Measurements from ENCODE around the gene NAA80.
A peak's percentile ranks its signal among the peaks of the same experiment; 100 is the strongest.

NAA80 gene

DNA sequence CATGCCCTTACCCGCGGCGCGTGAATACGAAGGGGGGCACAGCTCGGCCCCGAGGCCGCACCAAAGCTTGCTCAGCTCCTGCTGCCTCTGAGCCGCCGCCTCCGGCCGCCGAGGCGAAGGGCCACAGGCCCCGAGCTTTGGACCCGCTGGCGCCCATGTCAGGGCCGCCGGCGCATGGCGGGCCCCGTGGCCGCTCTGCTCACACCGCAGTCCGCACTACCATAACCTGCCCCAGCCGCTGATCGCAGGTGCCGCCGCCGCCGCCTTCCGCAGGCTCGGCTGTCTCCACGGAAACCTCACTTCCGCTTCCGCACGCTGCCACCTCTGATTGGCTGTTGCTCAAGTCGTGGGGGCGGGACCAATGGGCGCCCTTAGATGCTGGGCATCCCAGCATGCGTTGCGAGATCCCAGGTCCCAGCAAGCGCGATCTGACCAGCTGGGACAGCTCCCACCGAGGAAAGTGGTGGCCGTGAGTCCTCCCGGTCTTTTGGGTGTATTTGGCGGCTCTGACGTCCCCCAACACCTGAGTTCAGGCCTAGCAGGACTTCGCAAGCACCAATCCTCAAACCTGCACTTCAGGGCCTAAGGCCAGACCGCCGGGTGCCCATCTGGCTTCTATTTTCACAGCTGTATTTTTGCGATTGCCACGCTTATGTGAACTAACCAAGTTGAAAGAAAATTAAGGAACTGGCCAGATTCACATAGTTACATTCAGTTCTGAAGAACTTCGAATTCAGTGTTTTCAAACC lies 28.9 kb upstream of the NAA80 start, which contains the start of gene TUSC2:
TSS of gene TUSC2 (minus strand) at position 281 of the 749 bp plus-strand sequence. CDS start at position 157, 124 bp downstream.
- peak; percentile 78 for DNase-seq

DNA sequence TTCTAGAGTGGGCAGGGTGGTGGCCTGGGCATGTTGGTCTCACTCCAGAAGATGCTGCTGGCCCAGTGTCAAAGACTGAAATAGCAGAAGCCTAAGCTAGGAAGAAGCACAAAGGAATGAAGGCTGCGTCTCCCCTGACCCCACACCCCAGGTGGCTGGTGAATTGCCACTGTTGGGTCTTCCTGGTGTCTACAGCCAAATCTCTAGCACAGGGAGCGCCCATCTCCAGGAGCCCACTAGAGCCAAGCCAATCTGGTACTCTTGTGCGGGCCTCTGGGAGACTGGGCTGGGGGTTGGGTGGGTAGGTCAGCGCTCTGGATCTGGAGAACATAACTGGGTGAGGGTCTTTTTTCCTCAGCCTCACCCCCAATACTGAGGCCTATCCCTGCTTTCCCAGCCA lies 27.9 kb upstream of the NAA80 start:
- DNase-seq, result no peak

DNA sequence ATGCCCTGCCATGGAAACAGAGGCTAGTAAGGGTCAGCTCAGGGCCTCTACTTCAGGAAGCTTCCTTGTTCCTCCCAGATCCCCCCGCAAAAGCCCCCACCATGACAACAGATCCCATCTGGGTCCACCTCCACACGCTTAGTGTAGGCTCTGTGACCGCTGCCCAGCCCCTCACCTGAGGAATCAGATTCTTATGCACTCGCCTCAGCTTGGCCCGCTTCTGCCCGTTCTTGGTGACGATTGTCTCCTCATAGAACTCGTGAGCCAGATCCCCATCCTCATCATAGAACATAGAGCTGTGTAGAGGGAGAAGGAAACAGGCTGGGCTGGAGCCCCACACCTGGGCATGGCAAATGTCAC lies 27.0 kb upstream of the NAA80 start:
- DNase-seq, result no peak

DNA sequence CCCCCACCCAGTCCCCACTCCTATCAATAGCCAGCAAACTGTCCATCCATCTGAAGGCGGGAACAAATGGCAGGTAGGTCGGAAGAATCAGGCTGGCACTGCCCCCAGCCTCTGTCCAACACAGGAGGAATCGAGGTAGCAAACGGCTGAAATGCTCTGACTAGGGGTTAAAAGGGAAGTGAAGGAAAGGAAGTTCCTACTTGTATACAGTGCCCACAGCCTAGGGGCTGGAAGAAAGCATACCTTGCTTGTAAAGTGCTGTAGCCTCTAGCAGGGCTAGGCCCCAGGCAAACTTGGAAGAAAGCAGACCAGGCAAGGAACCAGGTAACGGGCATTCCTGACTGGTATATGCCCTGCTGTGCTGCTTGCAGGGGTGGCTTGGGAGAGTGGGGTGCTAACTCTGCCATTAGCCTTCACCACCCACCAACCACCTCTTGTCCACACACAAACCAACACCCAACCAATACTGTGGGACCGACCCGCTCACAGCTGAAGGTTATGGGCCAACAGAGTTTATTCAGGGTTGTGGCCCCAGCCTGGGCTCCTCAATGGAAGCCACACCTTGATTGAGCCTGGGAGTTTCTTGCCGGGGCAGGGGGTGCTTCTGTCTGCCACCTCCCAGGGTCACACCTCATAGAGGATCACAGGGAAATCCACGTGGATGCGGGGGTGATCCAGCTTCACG lies 26.4 kb upstream of the NAA80 start:
- DNase-seq, result no peak

DNA sequence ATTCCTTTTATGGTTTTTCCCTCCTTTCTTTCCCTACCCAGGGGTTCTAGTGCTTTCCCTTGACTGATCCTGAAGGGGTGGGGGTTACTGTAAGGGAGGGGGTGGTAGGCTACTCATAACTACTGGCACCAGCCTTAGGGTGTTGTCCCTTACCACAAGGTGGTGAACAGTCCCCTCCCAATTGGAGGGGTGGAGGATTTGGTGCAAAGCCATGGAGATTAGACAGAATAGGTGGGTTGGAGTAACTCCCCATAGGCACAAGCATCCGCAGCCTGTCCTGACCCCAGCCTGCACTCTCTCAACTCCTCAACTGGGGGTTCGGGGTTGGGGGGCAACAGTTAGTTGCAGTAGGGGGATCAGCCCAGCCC lies 25.9 kb upstream of the NAA80 start:
- DNase-seq, result no peak

DNA sequence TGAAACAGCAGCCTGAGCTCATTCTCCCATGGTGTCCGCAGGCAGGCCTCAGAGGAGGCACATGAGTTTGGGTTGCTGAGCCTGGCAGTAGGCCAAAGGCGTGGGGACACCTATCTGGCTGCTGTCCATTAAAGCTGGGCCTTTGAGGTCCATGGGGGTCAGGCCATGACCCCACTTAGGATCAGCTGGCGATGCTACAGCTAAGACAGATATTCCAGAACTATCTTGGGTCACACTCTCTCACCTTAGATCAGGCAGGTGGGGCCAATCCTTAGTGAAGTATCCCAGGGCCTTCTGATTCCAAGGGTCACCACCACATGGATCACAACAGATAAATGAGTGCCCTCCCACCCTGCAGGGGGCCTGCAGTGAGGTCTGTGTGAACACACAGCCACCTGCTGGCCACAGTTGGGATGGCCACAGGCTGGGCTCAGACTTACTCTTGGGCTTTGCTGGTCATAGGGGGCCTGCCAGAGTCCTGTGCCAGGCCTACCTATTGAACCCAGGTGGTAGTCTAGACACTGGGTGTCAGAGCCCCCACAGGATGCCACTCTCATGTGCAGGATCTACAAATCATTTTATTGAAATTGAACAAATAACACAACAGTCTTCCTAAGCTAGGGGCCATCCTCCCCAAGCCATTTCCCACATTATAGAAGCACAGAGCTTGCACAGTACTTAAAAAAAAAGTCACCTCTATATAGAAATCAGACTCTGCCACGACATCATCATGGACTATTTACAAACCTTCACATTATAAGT lies 25.3 kb upstream of the NAA80 start:
- DNase-seq, result no peak

DNA sequence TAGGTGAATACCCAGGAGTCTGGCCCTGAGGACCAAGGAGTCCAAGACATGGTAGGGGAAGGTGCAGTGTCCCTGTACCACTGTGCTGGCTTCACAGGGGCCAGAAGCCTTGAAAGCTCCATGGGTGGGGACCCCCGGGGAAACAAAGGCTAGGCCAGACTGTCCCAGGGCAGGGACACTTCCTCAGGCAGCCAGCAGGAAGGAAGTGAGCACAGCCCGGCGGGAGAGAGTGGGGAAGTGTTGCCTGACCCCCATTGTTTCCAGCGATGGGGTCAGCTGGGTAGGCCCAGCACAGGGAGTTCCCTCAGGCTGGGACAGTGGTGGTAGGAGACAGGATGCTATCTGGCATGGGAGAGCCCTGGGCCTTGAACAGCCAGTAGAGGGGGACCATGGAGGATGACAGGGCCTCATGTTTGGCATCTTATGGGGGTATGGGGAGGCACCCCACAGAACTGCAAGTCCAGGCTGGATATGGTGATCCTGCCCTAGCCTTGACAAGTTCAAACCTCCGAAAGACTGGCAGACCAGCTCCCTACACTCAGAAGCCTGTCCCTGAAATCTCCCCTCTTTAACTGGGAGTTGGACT lies 24.5 kb upstream of the NAA80 start:
- no peak for DNase-seq

DNA sequence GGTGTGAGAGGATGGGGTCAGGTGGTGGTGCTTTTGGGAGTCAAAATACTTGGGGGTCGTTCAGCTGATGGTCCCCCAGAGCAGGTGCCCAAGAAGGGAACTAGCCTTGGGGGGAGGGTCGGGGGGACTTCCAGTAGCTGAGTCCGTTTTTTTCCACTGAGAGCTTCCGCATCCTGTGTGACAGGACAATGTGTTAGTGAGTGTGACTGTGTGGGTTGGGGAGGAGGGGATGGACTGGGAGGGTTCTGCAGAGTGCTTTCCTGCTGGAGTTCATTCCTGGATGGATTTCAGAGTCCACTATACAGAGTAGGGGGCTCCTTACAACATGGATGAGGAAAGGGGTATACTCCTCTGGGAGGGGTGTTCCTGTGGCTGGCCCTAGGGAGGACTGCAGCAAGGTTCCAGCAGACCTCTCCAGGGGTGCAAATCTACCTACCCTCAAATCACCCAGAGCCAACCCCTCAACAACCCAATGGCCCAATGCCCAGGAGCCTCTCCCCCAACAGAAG lies 23.9 kb upstream of the NAA80 start:
- DNase-seq, result no peak

DNA sequence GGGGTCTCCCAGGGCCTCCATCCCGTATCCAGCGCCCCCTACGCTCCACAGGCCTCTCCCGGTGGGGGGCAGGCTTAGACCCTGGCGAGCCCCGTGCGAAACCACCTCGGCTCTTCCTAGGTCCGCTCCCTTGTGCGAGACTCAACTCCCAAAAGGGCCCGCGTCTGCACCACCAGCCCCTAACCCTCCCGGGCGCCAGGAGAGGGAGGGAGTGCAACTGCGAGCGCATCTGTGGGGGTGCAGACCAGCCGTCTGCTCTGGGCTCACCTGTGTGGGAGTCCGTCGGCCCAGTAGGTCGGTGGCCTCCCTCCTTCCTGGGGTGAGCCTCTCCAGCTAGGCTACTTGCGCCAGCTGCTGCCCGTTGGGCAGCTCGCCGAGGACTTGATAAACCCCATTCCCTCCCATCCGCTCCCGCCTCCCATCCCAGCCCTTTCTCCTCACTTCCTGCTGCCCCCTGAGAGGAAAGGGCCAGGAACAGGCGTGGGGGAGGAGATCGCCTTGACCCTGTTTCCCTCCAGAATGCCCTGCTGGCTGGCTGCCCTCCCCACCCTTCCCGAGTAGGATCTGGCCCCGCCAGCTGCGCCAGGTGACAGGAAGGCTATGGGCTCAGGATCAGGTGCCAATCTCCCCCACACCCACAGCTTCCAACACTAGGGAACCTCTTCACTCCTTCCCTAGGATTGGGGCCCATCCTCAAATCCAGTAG lies 23.3 kb upstream of the NAA80 start, which contains the start of gene HYAL2:
TSS of gene HYAL2 (minus strand) at position 360 of the 706 bp plus-strand sequence. CDS start 2,256 bp downstream, outside the sequence.
- DNase-seq, result no peak

DNA sequence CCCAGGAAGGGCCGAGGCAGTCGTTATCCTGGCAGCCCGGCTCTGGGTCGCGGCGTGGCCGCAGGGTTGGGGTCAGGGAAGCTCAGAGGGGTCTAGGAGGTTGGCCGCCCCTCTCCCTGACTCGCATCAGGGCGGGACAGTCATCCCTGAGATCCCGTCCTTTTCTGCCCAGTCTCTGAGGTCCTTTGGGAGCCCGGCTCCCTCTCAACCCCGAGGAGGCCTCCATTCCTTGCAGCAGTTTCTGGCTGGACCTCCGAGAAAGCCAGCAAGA lies 22.8 kb upstream of the NAA80 start:
- DNase-seq, result no peak

DNA sequence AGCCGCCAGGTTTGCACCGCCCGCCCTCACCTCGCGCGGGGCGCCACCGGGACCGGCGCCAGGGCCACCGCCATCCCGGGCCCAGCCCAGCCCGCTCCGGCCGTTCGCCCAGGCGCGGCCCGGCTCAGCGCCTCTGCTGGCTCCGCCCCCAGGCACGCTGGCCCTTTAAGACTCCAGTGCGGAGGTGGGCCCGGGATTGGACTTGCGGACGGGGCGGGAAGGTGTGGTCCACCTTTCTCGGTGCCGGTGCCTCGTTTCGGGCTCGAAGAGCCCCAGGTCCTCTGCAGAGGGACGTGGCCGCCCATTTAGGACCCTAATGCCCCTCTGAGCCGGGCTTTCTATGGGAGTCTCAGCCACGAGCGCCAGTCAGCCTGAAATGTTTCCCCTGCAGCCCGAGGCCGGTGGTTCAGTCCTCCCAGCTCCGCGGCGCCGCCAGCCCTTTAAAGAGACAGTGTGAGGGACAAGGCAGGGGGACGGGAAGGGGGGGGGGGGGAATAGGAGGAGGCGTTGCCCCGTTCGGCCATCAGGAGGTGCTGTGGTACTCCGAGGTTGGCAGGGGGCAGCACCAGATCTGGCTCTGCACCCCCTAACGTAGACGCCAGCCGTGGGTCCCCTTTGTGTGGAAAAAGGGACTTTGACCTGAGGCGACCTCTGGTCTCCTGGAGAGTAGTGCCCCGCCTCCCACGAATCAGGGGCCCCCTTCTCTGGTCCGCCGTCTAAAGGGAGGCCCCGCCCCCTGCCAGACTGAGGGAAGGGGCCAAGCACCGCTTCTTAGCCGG lies 22.3 kb upstream of the NAA80 start:
- DNase-seq, result peak; percentile 61

DNA sequence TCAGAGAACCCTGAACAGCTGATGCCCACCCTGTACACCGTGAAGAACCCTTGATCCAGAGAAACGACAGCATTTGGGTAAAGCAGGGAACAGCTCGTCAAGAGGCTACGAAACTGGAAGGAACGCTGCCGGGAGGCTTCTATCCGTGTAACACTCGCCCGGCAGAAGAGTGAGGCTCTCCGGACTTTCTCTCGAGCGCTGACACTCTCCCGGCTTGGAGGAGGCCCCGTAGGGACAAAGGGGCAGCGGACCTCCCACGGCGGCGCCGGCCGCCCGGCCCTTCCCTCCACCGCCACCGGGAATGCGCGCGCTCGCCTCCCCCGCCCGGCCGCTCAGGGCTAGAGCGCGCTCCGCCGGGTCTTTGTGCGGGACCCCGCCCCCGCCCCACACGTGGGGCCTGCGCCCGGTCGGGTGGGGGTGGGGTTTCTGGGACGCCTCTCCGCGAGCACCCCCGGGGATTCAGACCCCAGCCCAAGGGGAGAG lies 21.7 kb upstream of the NAA80 start:
- peak; percentile 61 for DNase-seq

DNA sequence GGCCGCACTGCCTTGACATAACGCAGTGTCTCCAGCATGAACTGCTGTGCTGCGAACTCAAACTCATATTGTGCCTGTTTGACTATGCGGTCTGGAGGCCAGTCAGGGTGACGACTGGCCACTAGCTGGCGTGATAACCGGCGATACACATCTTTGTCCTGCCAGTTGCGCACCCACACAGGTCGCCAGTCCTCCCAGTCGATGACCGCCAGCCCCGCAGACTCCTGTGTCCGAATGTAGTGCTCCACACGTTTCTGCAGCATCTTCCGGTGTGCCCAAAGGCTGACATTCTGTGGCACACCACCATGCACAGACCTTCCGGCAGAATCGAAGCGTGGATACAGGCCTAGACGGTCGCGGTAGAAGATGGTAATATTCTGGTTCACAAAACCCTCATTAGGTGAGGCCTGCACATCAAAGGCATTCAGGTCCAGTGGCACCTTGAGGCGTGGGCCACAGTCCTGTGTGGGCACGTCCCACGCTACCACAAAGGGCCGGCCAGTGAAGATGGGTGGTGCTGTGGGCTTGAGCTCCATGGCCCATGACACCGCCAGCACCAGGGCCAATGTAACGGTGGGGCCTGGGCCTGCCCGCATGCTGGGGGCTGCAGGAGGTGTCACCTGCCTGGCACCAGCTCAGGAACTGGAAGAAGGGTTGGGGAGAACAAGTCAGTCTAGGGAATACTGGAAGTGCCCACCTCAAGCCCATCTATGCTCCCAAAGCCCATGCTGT lies 20.9 kb upstream of the NAA80 start:
- no peak for DNase-seq

DNA sequence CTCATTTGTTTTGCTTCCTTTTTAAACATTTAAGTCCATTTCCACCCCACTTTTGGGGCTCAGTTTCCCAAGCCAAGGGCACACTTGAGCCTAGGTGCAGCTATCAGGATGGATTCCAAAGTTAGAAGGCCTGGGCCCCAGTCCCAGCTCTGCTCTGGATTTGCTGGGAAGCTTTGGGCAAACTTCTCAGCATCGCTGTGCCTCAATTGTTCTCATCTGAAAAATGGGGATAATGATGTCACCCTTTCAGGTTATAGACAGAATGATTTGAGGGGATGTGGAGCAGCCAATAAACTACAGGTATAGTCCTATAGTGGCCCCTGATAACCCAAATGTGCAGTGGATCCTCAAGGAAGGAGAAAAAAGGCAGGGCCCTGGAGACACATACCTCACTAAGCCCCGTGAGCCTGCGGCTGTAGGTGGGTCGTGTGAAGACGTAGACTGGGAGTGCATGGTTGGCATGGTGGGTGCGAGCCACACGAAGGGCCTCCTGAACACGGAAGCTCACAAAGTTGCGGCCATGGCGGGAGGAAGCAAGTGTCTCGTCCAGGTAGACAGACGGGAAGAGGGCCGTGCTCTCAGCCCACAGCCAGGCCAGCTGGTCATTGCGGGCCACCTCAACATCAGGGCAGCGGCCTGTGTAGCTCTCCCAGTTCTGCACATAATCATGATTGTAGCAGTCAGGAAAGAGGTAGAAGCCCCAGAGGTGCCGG lies 20.1 kb upstream of the NAA80 start:
- DNase-seq, result no peak

DNA sequence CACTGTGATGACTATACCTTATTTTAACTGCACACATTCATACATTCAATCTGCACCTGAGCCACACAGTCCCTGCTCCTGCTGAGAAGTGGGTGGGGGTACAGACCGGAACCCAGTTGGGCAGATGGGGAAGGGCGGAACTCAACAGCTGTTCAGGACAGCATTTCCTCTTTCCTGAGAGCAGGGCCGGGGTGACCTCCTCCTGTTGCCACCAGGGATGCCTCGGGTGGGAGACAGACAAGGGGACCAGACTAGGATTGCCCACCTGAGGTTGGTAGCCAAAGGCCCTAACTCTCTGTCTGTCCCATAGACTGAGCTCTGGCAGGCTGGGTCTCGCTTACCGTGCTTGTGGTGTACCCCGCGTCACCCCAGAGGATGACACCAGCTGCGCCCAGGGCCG lies 19.4 kb upstream of the NAA80 start:
- DNase-seq, result no peak

DNA sequence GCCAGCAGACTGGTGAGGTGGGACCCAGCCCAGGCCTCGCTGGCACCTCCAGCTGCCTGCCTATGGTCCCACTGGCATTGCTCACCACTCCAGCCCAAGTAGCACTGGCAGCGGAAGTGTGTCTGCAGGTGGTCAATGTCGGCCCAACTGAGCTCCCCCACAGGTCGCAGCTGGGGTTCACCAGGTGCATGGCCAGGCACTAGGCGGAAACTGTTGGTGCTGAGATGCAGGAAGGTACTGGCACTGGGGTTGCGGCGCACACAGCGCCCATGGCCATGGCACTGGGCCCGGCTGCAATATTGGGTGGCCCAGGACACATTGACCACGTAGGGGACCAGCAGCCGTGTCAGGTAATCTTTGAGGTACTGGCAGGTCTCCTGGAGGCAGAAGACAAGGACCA lies 19.0 kb upstream of the NAA80 start:
- DNase-seq, result no peak

DNA sequence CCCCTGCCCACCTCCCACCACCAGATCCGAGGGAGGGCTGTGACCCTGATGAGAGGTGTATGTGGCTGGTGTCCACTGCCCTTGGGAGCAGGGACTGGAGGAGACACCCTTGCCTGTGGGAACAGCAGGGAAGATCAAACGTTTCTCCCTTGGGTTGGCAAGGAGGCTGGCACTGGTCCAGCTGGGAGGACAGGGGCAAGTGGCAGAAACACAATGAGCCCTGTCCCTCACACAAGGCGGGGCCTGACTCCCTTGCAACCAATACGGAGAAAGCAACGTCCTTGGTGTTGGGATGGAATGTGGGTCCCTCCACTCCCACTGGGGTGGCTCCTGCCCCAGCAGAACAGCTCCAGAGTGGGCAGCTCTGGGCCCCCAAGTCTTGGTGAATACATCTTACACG lies 18.1 kb upstream of the NAA80 start:
- DNase-seq, result no peak

DNA sequence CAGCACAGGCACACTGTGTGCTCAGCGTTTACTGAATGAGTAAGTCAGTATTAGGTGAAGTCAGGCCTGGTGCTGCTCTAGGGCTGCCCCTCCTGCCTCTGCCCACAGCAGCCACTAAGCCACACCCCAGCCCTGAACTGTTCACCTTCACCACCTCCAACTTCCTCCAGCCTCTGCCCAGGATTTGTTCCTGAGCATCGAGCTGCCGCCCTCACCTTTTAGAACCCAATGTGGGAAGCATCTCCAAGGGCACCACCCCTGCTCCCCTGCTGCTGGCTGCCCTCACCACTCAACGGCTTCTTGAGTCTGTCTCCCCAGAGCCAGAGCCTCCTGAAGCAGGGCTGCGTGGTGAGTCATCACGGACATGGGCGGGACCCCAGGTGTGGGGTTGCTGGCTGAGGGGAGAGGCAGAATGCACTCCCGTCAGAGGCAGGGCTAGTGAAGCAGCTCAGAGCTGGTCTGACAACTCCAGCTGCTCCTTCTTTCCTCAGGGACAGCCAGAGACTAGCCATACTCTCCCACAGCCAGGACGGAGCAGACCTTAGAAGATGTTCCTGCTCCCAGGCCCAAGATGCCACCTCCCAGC lies 17.5 kb upstream of the NAA80 start:
- DNase-seq, result peak; percentile 37

DNA sequence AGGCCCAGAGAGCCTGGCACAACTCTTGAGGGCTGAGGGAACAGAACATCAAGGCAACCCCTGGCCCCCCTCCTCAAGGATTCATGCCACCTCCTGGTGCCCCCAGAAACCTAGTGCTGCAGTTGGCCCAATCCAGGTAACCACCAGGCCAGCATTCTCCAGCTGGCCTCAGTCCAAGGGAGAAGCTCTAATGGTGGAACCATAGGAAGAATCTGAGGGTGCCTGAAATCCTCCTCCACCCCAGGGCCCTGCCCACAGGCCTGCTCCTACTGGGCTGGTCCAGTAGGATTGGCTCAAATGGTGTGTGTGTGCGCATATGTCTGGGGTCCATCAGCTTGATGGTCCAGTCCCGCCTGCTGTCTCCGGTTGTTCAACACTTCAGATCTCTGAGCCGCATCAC lies 15.6 kb upstream of the NAA80 start:
- no peak for DNase-seq

DNA sequence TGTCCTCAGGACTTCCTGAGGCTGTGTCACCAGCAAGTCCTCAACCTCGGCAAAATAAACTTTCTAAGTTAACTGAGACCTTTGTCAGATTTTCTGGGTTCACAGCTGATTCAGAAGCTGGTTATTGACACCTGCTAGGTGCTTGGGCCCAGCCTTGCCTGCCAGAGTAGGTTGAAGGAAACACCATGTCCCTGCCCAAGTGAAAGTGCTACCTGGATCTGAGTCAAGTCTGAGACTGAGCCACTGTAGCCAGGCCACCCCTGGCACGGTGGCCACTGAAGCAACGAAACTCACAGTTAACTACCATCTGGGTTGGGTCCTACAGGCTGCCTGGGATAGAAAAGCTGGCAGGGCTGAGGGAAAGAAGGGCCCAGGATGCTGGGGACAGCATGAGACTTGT lies 15.1 kb upstream of the NAA80 start:
- no peak for DNase-seq
